GM10266 (cell line): ENCODE results near the gene RDH5.

Source experiments
- DNase-seq: peaks from one replicate; pipeline ENCODE4 v3.0.0; 2012; ENCODE audit errors: extremely low spot score
- TF ChIP-seq, protein P1 (sequence below): IDR thresholded peaks from 2 replicates; pipeline ENCODE4 v1.5.1; 2012; ENCODE audit warnings: mild to moderate bottlenecking, low read depth; ENCODE audit not compliant: control insufficient read depth, insufficient read depth; ENCODE audit errors: missing control alignments

The RDH5 gene

GRCh38 chr12:55695349-55695748, 24.8 kb upstream of the RDH5 start:
- no peak for DNase-seq

GRCh38 chr12:55696141-55696540, 24.1 kb upstream of the RDH5 start:
- TF ChIP-seq, protein P1, sequence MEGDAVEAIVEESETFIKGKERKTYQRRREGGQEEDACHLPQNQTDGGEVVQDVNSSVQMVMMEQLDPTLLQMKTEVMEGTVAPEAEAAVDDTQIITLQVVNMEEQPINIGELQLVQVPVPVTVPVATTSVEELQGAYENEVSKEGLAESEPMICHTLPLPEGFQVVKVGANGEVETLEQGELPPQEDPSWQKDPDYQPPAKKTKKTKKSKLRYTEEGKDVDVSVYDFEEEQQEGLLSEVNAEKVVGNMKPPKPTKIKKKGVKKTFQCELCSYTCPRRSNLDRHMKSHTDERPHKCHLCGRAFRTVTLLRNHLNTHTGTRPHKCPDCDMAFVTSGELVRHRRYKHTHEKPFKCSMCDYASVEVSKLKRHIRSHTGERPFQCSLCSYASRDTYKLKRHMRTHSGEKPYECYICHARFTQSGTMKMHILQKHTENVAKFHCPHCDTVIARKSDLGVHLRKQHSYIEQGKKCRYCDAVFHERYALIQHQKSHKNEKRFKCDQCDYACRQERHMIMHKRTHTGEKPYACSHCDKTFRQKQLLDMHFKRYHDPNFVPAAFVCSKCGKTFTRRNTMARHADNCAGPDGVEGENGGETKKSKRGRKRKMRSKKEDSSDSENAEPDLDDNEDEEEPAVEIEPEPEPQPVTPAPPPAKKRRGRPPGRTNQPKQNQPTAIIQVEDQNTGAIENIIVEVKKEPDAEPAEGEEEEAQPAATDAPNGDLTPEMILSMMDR, result no peak
- no peak for DNase-seq

More at GRCh38 chr12:55695349-55695748, 24.8 kb upstream of the RDH5 start:
- TF ChIP-seq, protein P1, result no peak

- TF ChIP-seq, protein P1, result no peak
- no peak for DNase-seq
Observed at GRCh38 chr12:55696796-55697462, 23.3 kb upstream of the RDH5 start.

GRCh38 chr12:55697686-55698085, 22.5 kb upstream of the RDH5 start:
- DNase-seq, result no peak

GRCh38 chr12:55698241-55698955, 21.8 kb upstream of the RDH5 start:
- TF ChIP-seq, protein P1, result no peak
- no peak for DNase-seq

More at GRCh38 chr12:55697686-55698085, 22.5 kb upstream of the RDH5 start:
- TF ChIP-seq, protein P1, result no peak

- TF ChIP-seq, protein P1, result no peak
- DNase-seq, result no peak
Observed at GRCh38 chr12:55698965-55699364, 21.2 kb upstream of the RDH5 start.

- DNase-seq, result no peak
- TF ChIP-seq, protein P1, result no peak
Observed at GRCh38 chr12:55699471-55700055, 20.6 kb upstream of the RDH5 start.
